NB4 (cell line): ENCODE results near the gene ZNF628.

Experiments used
- POLR2A ChIP-seq: IDR thresholded peaks from 2 replicates; pipeline ENCODE4 v1.6.1; 2011; ENCODE audit warnings: mild to moderate bottlenecking; ENCODE audit not compliant: insufficient read length; ENCODE audit errors: extremely low read depth
- TF ChIP-seq, protein P1 (sequence below): IDR thresholded peaks from one replicate; pipeline ENCODE4 v1.5.1; 2012; ENCODE audit warnings: low read depth, low read length

DNA sequence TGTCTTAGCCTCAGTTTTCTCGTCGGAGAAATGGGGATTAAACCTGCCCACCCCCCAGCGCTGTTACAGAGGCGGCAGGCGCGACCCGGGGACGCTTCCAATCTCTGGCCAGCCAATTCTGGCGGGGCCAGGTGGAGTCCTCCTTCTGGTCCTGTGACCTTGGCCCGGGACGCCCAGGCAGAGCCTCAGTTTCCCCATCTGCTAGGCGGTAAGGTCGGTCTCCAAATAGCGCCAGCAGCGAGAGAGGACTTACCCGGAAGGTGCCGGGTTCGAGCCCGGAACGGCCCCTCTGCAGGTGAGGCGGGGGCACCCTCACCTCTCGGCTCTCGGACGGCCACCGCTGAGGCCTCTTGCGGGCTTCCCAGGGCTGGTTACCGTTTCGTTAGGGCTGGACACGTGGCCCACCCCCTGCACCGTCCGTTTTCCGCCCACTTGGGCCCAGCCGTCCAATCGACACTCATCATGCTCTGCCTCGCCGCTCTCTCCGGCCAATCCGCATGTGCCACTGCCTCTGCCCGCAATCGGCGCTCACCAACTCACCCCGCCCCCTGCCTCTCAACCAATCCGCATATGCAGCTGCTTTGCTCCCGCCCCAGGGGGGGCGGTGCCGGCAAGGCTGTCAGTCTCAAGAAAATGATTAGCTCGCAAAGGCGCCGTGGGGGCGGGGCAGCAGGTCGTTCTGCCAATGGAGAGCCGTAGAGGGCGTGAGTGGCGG is 15.0 kb upstream of the ZNF628 start, which contains the start of gene ISOC2:
- TF ChIP-seq, protein P1, sequence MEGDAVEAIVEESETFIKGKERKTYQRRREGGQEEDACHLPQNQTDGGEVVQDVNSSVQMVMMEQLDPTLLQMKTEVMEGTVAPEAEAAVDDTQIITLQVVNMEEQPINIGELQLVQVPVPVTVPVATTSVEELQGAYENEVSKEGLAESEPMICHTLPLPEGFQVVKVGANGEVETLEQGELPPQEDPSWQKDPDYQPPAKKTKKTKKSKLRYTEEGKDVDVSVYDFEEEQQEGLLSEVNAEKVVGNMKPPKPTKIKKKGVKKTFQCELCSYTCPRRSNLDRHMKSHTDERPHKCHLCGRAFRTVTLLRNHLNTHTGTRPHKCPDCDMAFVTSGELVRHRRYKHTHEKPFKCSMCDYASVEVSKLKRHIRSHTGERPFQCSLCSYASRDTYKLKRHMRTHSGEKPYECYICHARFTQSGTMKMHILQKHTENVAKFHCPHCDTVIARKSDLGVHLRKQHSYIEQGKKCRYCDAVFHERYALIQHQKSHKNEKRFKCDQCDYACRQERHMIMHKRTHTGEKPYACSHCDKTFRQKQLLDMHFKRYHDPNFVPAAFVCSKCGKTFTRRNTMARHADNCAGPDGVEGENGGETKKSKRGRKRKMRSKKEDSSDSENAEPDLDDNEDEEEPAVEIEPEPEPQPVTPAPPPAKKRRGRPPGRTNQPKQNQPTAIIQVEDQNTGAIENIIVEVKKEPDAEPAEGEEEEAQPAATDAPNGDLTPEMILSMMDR, result no peak
- TF ChIP-seq POLR2A, result peak; percentile 54
